ENCODE measurements around the gene PRSS16. TPM values are rescaled to one million over a fixed set of nuclear protein-coding genes. Genes with fewer than 3 reads are reported as not detected.

PRSS16 gene
- total and polyA plus RNA-seq, 9 of the 15 experiments (the other 6 are each of a cell fraction or from before 2014, with no cell fraction given): 4.5 to 21.3 (median 12.1) TPM

DNA sequence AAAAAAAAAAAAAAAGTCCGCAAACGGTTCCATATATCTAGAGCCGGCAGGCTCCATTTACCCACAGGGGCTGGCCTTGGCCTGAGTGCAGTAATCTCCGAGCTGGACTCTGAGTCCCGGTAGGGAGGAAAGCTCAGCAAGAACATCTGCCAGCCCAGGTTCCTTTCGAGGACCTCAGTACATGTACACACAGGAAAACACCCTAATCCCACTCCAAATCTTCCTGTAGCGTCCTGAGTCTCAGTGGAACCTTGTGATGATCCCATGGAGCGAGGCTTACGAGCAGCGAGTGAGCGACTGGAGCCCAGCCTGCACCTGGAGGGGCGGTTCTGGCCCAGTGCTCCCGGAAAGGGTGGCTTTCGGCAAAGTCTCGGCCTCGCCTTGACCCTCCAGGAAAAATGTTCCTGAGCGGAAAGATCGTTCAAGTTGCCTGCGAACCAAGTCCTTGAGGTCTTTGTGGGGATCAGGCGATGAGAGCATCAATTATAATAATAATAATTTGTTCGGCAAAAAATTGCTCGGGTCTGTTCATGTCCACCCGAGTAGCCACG, 32.1 kb downstream of the PRSS16 start:
- DNase-seq (ENCODE audit: extremely low read depth in 1 of 4, low spot score in 3 of 4) (peak; percentile 41 to 69 (median 64)), ATAC-seq (peak; percentile 83), FAIRE-seq (peak; percentile 64)
- H4K20me1 ChIP-seq (replicated peaks; ENCODE audit: control insufficient read depth, insufficient read depth, low read length): no peaks in the 10 kb centered on the region
- H3K79me2 ChIP-seq (ENCODE audit: control insufficient read depth, insufficient read depth, low read length): no peaks in the 10 kb centered on the region
- peaks cover 4% of the 10 kb centered on the region; the same call in 1 of the 2 replicates for H3K9me3 ChIP-seq (replicated peaks; ENCODE audit: control insufficient read depth, insufficient read depth, low read depth, low read length)
- H2AFZ ChIP-seq (ENCODE audit: low read depth, low read length): peak overlapping the region; percentile 99
- peak overlapping the region; percentile 97 for H3K4me2 ChIP-seq (ENCODE audit: insufficient read depth, low read length)
- ChIA-PET POLR2A (interaction anchor here (0.5 to 1.4 kb wide), 13 partner anchors 15 to 740 kb away, joined by 3 to 5 read pairs (median 3); a partner anchor contains a TSS), CTCF (ENCODE audit: low intra/inter-chr PET ratio) (interaction anchor here (0.9 to 1.0 kb wide), 2 partner anchors 9 to 50 kb away, joined by 3 to 7 read pairs; no protein-coding TSS in a partner anchor)
- peak overlapping the region; percentile 70 for H3K27ac ChIP-seq (ENCODE audit: extremely low read depth, low read depth, low read length)
- no TSS peak for BruUV-seq (replicated peaks)
- H3K9me1 ChIP-seq (ENCODE audit: control insufficient read depth, insufficient read depth, low read length): no peaks in the 10 kb centered on the region
- H3K9ac ChIP-seq (ENCODE audit: insufficient read depth in 1 of 2, low read depth in 2 of 2, low read length in 2 of 2): peak overlapping the region; percentile 79 to 94
- intact Hi-C loops (cut with micrococcal nuclease) (loop anchor here (2.0 kb wide), 1 partner anchor 15 kb away; no protein-coding TSS in a partner anchor), in situ Hi-C loops (cut with MboI) (no loop called here)
- peak overlapping the region; percentile 58 for H3K4me3 ChIP-seq
- peaks cover 4 to 9% of the 10 kb centered on the region in 2 experiments; a peak in 4 of 5 replicates for H3K4me1 ChIP-seq (replicated peaks in 1 of 2; ENCODE audit: control insufficient read depth in 2 of 2, insufficient read depth in 2 of 2, low read length in 2 of 2)
- WGBS (ENCODE audit: insufficient coverage, low coverage, missing lambda C conversion rate): 13% methylated on average over 24 of the region's 24 CpGs
- no peaks in the 10 kb centered on the region for H3K27me3 ChIP-seq (ENCODE audit: control insufficient read depth in 2 of 2, insufficient read depth in 2 of 2, low read length in 2 of 2)
- H3K36me3 ChIP-seq (ENCODE audit: control insufficient read depth, insufficient read depth, low read length): no peaks in the 10 kb centered on the region
- TF ChIP-seq E2F5 (CRISPR knock-in tag; IDR thresholded peaks at IDR 0.05) (no peak), RERE (CRISPR knock-in tag; IDR thresholded peaks at IDR 0.05; ENCODE audit: borderline replicate concordance) (no peak), KAT7 (CRISPR knock-in tag; IDR thresholded peaks at IDR 0.05; ENCODE audit: borderline replicate concordance) (peak; percentile 22; the same call in 1 of the 2 replicates), SIRT6 (IDR thresholded peaks at IDR 0.05; ENCODE audit: low read depth, low read length) (no peak), UBTF (IDR thresholded peaks at IDR 0.05; ENCODE audit: borderline replicate concordance in 1 of 2, low read depth in 2 of 2, low read length in 2 of 2) (0 out of 4 replicates have a peak, but pooled peaks of 1 of the 2 experiments have one; percentile 33), TAF9B (IDR thresholded peaks at IDR 0.05; ENCODE audit: partially characterized antibody) (no peak), NR2C2 (CRISPR knock-in tag; IDR thresholded peaks at IDR 0.05) (no peak), NR2C2 (tag; IDR thresholded peaks at IDR 0.05) (peak; percentile 92), KDM5B (IDR thresholded peaks at IDR 0.05; ENCODE audit: insufficient replicate concordance, low read depth, low read length) (peak; percentile 60), NELFE (IDR thresholded peaks at IDR 0.05; ENCODE audit: insufficient read depth, insufficient read length) (no peak)

All from K562 (cell line).